RPMI8226 (cell line): ENCODE data around the gene MRI1.
"Not testable (repeated sequence)": the region's sequence is repeated elsewhere in the genome, so short reads cannot be mapped to it uniquely, and the experiment has no call there.

ENCODE experiments used
- DNase-seq: peaks from one replicate; pipeline ENCODE4 v3.0.0-alpha.2; 2015

The MRI1 gene

DNA sequence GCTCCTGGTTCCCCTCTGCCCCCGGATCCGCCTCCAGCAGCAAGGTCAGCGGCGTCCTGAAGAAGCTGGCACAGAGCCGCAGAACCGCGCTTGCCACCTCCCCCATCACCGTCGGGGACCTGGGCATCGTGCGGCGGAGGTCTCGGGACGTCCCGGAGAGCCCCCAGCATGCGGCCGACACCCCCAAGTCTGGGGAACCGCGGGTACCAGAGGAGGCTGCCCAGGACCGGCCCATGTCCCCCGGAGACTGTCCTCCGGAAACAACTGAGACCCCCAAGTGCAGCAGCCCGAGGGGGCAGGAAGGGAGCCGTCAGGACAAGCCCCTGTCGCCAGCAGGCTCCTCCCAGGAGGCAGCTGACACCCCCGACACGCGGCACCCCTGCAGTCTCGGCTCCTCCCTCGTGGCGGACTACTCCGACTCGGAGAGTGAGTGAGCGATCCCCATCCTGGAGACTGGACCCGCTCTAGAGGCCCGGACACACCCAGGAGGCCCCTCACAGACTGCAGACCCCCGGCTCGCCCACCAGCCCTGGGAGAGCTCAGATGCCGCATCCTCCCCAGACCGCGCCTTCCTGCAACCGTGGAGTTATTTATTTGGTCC lies 1.6 kb upstream of the MRI1 start:
- DNase-seq = no peak

DNA sequence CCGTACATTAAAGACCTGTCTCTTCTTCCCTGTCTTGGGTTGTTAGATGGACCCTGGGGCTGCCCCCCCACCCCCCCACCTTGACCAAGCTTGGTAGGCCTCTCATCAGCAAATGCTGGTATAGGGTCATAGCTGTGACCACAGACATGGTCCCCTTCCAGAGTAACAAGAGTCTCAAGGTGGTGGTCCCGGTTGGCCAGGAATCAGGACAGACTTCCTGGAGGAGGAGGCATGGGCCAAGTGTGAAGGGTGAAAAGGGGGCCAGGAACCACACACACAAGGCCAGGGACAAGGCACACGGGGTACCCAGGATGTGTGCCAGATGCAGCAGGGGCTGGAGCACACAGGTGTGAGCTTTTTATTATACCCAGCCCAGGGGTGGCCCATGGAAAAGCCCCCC lies 1.1 kb upstream of the MRI1 start:
- DNase-seq = no peak

DNA sequence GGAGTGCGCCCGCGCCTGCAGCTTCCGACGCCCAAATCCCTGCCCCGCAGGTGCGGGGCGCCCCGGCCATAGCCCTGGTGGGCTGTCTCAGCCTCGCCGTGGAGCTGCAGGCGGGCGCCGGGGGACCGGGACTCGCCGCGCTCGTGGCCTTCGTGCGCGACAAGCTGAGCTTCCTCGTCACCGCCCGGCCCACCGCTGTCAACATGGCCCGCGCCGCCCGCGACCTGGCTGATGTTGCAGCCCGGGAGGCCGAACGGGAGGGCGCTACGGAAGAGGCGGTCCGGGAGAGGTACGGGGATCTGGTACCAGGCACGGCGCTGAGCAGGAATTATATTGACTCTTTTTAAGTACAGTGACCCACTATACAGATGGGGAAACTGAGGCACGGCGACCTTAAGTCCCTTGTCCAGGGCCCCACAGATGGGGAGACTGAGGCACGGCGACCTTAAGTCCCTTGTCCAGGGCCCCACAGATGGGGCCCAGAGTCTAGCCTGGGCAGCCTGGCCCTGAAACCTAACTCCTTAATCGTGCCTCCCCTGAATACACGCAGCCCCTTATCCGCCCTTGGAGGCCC lies 586 bp downstream of the MRI1 start:
- peak; percentile 44 for DNase-seq

- no peak for DNase-seq
Measured at GRCh38 chr19:13765395-13766094, 1.2 kb downstream of the MRI1 start.

DNA sequence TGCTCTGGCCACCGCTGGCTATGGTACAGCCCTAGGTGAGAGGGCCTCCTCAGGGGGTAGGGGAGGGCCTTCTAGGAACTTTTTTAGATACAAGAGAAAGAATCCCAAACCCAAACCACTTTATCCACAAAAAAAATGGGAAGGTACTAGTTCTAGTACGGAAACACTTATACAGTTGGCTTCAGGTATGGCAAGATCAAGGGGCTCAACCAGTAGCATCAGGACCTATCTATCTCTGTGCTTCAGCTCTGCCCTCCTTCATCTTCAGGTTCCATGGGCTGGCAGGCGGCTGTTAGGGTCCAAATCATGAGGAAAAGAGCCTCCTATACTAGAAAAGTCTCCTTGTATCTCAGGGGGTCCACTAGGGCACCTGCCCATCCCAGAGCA lies 1.8 kb downstream of the MRI1 start:
- DNase-seq = no peak

DNA sequence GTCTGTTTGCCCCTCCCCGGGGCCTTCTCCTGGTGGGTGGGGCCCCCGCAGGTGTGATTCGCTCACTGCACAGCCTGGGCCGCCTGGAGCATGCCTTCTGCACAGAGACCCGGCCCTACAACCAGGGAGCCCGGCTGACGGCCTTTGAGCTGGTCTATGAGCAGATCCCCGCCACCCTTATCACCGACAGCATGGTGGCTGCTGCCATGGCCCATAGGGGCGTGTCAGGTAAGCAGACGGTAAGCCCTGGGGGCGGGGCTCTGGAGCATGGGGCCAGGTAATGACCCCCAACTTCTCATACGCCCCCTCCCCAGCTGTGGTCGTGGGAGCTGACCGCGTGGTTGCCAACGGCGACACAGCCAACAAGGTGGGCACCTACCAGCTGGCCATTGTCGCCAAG lies 4.2 kb downstream of the MRI1 start:
- DNase-seq = no peak

GRCh38 chr19:13770013-13770635 lies 5.8 kb downstream of the MRI1 start:
- no peak for DNase-seq

- DNase-seq = peak; percentile 94
Measured at GRCh38 chr19:13774217-13775191, 10.2 kb downstream of the MRI1 start, which contains the start of gene C19orf53. TSS of gene C19orf53 (plus strand) at chr19:13774456. CDS start at chr19:13774478, 22 bp downstream.

DNA sequence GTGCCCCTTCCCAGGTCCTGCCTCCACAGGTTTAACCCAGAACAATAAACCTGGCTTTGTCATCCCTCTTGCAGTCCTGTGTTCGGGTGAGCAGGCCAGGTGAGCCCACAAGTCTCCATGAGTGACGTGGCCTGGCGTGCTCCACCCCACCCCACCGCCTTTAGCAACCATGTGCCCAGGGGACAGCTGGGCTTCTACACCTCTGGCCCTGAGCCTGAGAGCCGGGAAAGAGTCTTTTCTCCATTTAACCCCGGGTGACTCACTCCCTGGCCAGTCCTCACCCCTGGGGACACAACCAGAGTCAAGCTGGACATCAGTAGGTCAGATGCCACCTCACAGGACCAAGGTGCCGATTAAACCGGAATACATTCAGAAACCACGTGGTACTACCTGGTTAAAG lies 14.1 kb downstream of the MRI1 start:
- DNase-seq = no peak

DNA sequence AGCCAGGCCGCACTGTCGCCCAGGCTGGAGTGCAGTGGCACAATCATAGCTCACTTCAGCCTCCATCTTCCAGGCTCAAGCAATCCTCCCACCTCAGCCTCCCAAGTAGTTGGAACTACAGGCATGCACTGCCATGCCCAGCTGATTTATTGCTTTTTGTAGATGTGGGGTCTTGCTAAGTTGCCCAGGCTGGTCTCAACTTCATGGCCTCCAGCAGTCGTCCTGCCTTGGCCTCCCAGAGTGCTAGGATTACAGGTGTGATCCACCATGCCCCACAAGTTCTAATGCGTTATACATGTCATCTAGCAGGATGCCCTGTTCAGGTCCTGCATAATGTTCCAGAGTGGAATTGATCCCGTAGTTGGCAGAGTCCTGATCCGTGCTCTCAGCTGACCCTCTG lies 14.5 kb downstream of the MRI1 start:
- no peak for DNase-seq

DNA sequence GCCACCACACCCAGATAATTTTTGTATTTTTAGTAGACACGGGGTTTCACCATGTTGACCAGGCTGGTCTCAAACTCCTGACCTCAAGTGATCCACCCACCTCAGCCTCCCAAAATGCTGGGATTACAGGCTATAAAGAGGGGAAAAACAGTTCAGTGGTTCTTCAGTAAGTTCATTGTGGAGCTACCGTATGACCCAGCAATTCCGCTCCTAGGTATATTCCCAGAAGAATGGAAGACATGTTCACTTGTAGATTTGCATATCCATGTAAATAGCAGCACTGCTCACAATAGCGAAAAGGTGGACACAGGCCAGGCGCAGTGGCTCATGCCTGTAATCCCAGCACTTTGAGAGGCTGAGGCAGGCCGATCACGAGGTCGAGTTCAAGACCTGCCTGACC lies 15.5 kb downstream of the MRI1 start:
- not testable (repeated sequence) for DNase-seq

DNA sequence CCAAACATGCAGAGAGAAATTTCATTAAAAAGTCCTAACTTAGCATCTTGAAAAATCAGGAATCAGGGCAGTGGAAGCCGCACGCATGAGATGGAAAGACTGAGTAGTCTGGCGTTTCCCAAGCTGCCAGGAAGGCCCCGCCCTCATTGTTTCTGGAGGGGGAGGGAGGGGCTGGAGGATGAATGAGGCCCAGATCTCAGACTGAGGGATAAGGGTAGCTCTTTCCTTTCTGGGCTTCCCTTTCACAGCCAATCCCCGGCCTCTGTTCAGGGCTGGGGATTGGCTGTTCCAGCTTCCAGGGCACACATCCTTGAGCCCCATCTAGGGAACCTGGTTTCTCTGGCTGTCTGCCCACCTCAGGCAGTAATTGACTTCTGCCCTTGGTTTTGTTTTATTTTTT lies 17.2 kb downstream of the MRI1 start:
- DNase-seq = no peak

DNA sequence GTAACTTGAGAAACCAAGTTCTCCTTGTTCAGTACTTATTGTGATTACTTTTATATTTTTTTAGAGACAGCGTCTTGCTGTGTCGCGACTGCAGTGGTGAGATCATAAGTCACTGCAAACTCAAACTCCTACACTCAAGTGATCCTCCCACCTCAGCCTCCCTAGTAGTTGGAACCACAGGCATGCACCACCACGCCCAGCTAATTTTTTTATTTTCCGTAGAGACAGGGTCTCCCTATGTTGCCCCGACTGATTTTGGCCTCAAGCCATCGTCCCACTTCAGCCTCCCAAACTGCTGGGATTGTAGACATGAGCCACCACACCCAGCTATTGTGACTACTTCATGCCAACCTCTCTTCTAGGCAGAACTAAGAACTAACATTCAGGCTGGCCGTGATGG lies 18.2 kb downstream of the MRI1 start:
- DNase-seq = no peak

GRCh38 chr19:13783565-13784500 lies 19.5 kb downstream of the MRI1 start:
- DNase-seq = no peak

DNA sequence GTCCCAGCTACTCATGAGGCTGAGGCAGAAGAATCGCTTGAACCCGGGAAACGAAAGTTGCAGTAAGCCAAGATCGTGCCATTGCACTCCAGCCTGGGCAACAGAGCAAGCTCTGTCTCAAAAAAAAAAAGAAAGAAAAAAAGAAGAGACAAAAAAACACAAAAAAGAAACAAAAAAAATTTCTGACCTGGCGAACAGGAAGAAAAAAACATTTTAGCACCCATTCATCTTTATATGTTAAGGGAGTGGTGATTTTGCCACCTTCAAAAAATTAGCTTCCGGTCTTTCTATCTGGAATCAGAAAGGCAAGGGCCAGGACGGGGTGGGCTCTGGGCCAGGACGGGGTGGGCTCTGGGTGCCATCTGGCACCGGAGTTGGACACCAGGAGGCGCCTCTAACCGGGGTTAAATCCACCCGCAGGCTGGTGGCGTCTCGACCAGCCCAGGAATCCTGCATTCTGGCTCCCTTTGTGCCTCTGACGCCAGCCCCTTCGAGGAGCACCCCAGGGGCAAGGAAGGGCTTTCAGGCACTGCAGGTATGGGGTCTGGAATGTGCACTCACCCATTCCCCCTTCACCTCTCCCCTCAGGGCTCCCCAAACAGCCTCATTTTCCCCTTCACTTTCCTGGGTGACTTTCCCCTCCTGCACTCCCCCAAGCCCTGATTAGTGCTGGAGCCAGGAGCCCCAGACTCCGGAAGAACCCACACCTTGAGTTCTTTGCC lies 20.6 kb downstream of the MRI1 start:
- peak; percentile 79 for DNase-seq

DNA sequence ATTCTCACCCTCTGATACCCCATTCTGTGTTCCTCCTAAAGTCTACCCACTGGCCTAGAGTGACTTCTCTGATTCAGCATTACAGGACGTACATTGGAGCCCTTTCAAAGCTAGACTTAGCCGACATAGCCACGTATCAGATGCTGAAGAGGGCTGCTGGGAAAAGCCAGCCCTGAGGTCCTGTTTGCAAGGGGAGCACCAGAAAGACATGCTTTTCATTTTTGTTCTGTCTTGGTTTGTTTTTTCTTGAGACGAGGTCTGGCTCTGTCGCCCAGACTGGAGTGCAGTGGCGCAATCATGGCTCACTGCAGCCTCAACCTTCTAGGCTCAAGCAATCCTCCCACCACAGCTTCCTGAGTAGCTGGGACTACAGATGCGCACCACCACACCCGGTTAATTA lies 24.7 kb downstream of the MRI1 start:
- DNase-seq = no peak

DNA sequence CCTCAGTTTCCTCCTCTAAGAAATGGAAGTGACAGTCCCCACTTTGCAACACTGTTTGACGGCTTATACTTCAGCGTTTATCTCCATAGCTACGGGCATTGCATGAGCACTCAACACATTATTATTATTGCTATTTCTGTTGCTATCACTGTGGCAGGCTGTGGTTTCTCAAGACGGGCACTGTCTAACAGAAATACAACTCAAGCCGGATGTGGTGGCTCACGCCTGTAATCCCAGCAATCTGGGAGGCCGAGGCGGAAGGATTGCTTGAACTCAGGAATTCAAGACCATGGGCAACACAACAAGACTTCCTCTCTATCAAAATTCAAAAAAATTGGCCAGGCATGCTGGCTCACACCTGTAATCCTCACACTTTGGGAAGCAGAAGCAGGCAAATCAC lies 26.0 kb downstream of the MRI1 start:
- no peak for DNase-seq

DNA sequence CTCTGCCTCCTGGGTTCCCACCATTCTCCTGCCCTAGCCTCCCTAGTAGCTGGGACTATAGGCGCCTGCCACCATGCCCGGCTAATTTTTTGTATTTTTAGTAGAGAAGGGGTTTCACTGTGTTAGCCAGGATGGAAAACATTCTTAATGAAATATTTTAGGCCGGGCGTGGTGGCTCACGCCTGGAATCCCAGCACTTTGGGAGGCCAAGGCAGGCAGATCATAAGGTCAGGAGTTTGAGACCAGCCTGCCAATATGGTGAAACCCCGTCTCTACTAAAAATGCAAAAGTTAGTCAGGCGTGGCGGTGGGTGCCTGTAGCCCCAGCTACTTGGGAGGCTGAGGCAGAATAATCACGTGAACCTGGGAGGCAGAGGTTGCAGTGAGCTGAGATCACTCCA lies 29.0 kb downstream of the MRI1 start:
- not testable (repeated sequence) for DNase-seq

GRCh38 chr19:13794398-13794756 lies 30.1 kb downstream of the MRI1 start:
- DNase-seq = peak; percentile 81

DNA sequence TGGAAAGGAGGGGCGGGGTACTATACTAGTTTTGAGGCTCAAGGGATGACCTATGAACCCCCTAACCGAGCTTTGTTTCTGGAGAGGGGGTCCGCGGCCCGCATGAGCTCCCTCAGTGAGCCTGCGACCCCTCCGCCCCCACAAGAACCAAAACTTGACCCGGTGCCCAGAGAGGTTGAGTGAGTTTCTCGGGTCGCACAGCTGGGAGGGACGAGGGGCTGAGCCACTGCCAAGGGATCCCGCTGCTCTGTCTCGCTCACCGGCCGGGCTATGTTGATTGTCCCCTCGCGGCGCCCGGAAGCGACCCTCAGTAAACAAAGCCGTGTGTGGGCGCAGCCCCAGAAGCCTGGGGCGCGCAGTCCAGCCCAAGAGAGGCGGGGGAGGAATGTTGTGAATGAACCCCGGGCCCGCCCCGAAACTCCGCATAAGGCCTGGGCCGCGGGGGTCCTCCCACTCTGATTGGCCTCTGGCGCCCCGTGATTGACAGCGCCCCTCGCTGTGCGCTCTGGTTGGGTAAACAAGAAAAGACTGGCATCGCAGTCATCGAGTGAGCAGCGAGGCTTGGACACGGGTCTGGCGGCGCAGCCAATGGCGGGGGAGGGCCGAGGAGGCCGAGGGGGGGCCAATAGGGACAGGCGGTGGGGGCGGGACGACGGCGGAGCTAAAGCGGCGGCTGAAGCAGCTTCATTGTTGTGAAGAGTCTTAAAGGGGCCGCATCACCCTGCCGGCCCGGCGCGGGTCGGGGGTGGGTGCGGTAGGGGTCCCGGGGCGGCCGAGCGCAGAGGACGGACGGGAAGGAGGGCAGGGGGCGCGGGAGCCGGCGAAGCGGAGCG lies 30.7 kb downstream of the MRI1 start, which contains the start of gene ZSWIM4:
Gene ZSWIM4 (plus strand): TSS at position 687 of the 833 bp plus-strand sequence. CDS start 206 bp downstream, outside the sequence.
- DNase-seq = peak; percentile 99
